Body of pancreas (tissue), 4 donors: ENCODE results near the gene TRAK1. TPM values are rescaled to one million over a fixed set of nuclear protein-coding genes. Genes with fewer than 3 reads are reported as not detected.

Experiments used
- ATAC-seq: fragments of 150-250 bp; one replicate; pipeline ENCODE4 v1.9.1; 2016
- DNase-seq, 4 donors: peaks; one replicate each; pipeline ENCODE4 v3.0.0-alpha.2; 2019
- H3K27ac ChIP-seq, 4 donors: fragments of 200-600 bp; sonication (generic); 1 replicate in 3 of 4; 2 replicates in 1 of 4; pipeline versions ENCODE4 v1.5.1 to v1.6.1; 2016 to 2019; ENCODE audit warnings: mild to moderate bottlenecking in 1 of 4, mixed read lengths in 1 of 4, moderate library complexity in 1 of 4
- H3K27me3 ChIP-seq, 2 donors: fragments of 200-600 bp; sonication (generic); one replicate each; pipeline ENCODE4 v1.6.0; 2016; ENCODE audit warnings: mild to moderate bottlenecking in 1 of 2
- H3K36me3 ChIP-seq, 2 donors: fragments of 200-600 bp; sonication (generic); replicated peaks in 1 of 2; 2 replicates each; pipeline ENCODE4 v1.5.1; 2016; ENCODE audit warnings: low read depth in 2 of 2; ENCODE audit not compliant: insufficient read depth in 1 of 2
- H3K4me1 ChIP-seq: fragments of 200-600 bp; sonication (generic); one replicate; pipeline ENCODE4 v1.6.0; 2016
- H3K4me3 ChIP-seq, 2 donors: fragments of 200-600 bp; sonication (generic); 1 replicate in 1 of 2; 2 replicates in 1 of 2; pipeline ENCODE4 v1.5.1; 2016 to 2019
- H3K9me3 ChIP-seq, 3 donors: fragments of 200-600 bp; sonication (generic); 1 replicate in 2 of 3; 2 replicates in 1 of 3; pipeline ENCODE4 v1.5.1; 2016
- CTCF ChIP-seq, 7 experiments: fragments of 450-650 bp in 4 of 7; fragments of 200-600 bp in 3 of 7; sonication (generic) in 3 of 7; IDR thresholded peaks; one replicate each; pipeline ENCODE4 v1.5.1; 2016 to 2019; ENCODE audit warnings: antibody characterized with exemption in 7 of 7
- POLR2A ChIP-seq, 3 donors: fragments of 450-650 bp; IDR thresholded peaks; one replicate each; pipeline ENCODE4 v1.6.1; 2016; ENCODE audit warnings: antibody characterized with exemption in 3 of 3, mild to moderate bottlenecking in 2 of 3
- WGBS, 2 donors: methylation state at CpG; one replicate each; pipeline ENCODE4 v1.1.5; 2017; 5-methylcytosine and 5-hydroxymethylcytosine counted together
- intact Hi-C: fragments of 100-400 bp; cut with DNase I; formaldehyde crosslinking; loops from one replicate; pipeline ENCODE4 v1.15.1; 2023
- total RNA-seq, 2 donors: library from RNA; depleted of rRNA; stranded (reverse); fragments of >200 nt; gene quantifications; one replicate each; pipeline ENCODE4 v1.1.0, GENCODE V29; 2016

TRAK1 gene
- total RNA-seq, 2 donors from 2014 or later = 17.1 to 24.1 TPM

- no peaks in the 10 kb centered on the region for H3K27me3 ChIP-seq
- no peak overlapping the region for H3K4me3 ChIP-seq
- no peaks in the 10 kb centered on the region for H3K4me1 ChIP-seq
- H3K9me3 ChIP-seq = no peaks in the 10 kb centered on the region
- ATAC-seq (no peak), DNase-seq (no peak)
- WGBS, 2 donors = 84 to 97% methylated on average over 3 of the region's 3 CpGs
- H3K36me3 ChIP-seq = no peaks in the 10 kb centered on the region
- no peak for TF ChIP-seq CTCF (IDR thresholded peaks at IDR 0.05)
- no peak for TF ChIP-seq POLR2A (IDR thresholded peaks at IDR 0.05)
- intact Hi-C loops = no loop called here
- H3K27ac ChIP-seq = no peak overlapping the region
Observed at GRCh38 chr3:42172047-42172654, 81.0 kb downstream of the TRAK1 start.

- ATAC-seq = no peak
- intact Hi-C loops = no loop called here
- H3K27ac ChIP-seq = no peak overlapping the region
Observed at GRCh38 chr3:42173307-42173706, 82.2 kb downstream of the TRAK1 start.

GRCh38 chr3:42174679-42175385 lies 83.7 kb downstream of the TRAK1 start:
- no peak for TF ChIP-seq POLR2A (IDR thresholded peaks at IDR 0.05)
- TF ChIP-seq CTCF (IDR thresholded peaks at IDR 0.05) = no peak
- DNase-seq (no peak), ATAC-seq (no peak)
- Histone ChIP-seq H3K4me1 (peaks cover 18% of the 10 kb centered on the region), H3K27ac (no peak overlapping the region), H3K4me3 (no peak overlapping the region), H3K9me3 (no peaks in the 10 kb centered on the region), H3K36me3 (no peaks in the 10 kb centered on the region), H3K27me3 (no peaks in the 10 kb centered on the region)
- intact Hi-C loops = no loop called here
- WGBS, 2 donors = 89 to 93% methylated on average over 10 of the region's 10 CpGs

More at GRCh38 chr3:42173307-42173706, 82.2 kb downstream of the TRAK1 start:
- H3K9me3 ChIP-seq = no peaks in the 10 kb centered on the region
- no peak overlapping the region for H3K4me3 ChIP-seq
- H3K36me3 ChIP-seq = no peaks in the 10 kb centered on the region
- peaks cover 3% of the 10 kb centered on the region for H3K4me1 ChIP-seq
- 69 to 92% methylated on average over 6 of the region's 6 CpGs for WGBS, 2 donors
- DNase-seq = no peak
- TF ChIP-seq CTCF (IDR thresholded peaks at IDR 0.05) = no peak
- TF ChIP-seq POLR2A (IDR thresholded peaks at IDR 0.05) = no peak
- H3K27me3 ChIP-seq = no peaks in the 10 kb centered on the region

GRCh38 chr3:42175386-42176240 lies 84.5 kb downstream of the TRAK1 start:
- no peaks in the 10 kb centered on the region for H3K9me3 ChIP-seq
- H3K27ac ChIP-seq = no peak overlapping the region
- DNase-seq = no peak
- no peaks in the 10 kb centered on the region for H3K36me3 ChIP-seq
- no peaks in the 10 kb centered on the region for H3K27me3 ChIP-seq
- TF ChIP-seq POLR2A (IDR thresholded peaks at IDR 0.05) (no peak), CTCF (IDR thresholded peaks at IDR 0.05) (no peak)
- 67 to 73% methylated on average over 9 of the region's 9 CpGs for WGBS, 2 donors
- H3K4me3 ChIP-seq = no peak overlapping the region
- intact Hi-C loops = no loop called here
- H3K4me1 ChIP-seq = peaks cover 19% of the 10 kb centered on the region
- no peak for ATAC-seq
